ENCODE measurements around the gene OAF. TPM values are rescaled to one million over a fixed set of nuclear protein-coding genes. Genes with fewer than 3 reads are reported as not detected.

OAF gene
- total RNA-seq, 1 experiment from 2014 or later: 97.1 TPM

GRCh38 chr11:120256779-120257178, 45.9 kb downstream of the OAF start:
- ATAC-seq: no peak
- peaks cover 73% of the 10 kb centered on the region for H3K27me3 ChIP-seq (ENCODE audit: low read length)

GRCh38 chr11:120257346-120257745, 46.5 kb downstream of the OAF start:
- H3K27me3 ChIP-seq (ENCODE audit: low read length): peaks cover 76% of the 10 kb centered on the region
- H3K9me3 ChIP-seq (ENCODE audit: low read length): no peaks in the 10 kb centered on the region
- no peak for ATAC-seq
- TF ChIP-seq, protein P1, sequence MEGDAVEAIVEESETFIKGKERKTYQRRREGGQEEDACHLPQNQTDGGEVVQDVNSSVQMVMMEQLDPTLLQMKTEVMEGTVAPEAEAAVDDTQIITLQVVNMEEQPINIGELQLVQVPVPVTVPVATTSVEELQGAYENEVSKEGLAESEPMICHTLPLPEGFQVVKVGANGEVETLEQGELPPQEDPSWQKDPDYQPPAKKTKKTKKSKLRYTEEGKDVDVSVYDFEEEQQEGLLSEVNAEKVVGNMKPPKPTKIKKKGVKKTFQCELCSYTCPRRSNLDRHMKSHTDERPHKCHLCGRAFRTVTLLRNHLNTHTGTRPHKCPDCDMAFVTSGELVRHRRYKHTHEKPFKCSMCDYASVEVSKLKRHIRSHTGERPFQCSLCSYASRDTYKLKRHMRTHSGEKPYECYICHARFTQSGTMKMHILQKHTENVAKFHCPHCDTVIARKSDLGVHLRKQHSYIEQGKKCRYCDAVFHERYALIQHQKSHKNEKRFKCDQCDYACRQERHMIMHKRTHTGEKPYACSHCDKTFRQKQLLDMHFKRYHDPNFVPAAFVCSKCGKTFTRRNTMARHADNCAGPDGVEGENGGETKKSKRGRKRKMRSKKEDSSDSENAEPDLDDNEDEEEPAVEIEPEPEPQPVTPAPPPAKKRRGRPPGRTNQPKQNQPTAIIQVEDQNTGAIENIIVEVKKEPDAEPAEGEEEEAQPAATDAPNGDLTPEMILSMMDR (conservative IDR thresholded peaks at IDR 0.05; ENCODE audit: low read depth, low read length): no peak
- TF ChIP-seq EZH2phosphoT487 (IDR thresholded peaks at IDR 0.05; ENCODE audit: borderline replicate concordance, low read length) (no peak), EZH2 (IDR thresholded peaks at IDR 0.05; ENCODE audit: low read length, unreplicated experiment) (no peak)
- no peaks in the 10 kb centered on the region for H3K36me3 ChIP-seq (ENCODE audit: low read depth, low read length)
- H3K27ac ChIP-seq (ENCODE audit: low read length): no peak overlapping the region
- intact Hi-C loops (cut with micrococcal nuclease): no loop called here
- H3K9ac ChIP-seq (ENCODE audit: low read length): no peak overlapping the region
- CTCF ChIA-PET: no interaction called here
- no peak for DNase-seq
- no peak overlapping the region for H3K4me3 ChIP-seq (ENCODE audit: low read length)
- no peak overlapping the region for H3K4me2 ChIP-seq (ENCODE audit: low read length)
- H2AFZ ChIP-seq (ENCODE audit: low read length): no peak overlapping the region
- no TSS peak for BruUV-seq (replicated peaks)
- no peaks in the 10 kb centered on the region for H3F3A ChIP-seq (ENCODE audit: low read length, unreplicated experiment)
- no peaks in the 10 kb centered on the region for H3K9me2 ChIP-seq (replicated peaks; ENCODE audit: low read length)
- no peaks in the 10 kb centered on the region for H4K20me1 ChIP-seq (ENCODE audit: low read length)
- H3K79me2 ChIP-seq (ENCODE audit: low read length): no peaks in the 10 kb centered on the region
- no peaks in the 10 kb centered on the region for H3K4me1 ChIP-seq (ENCODE audit: insufficient read depth, low read length)
- POLR2A ChIA-PET (ENCODE audit: unreplicated experiment): no interaction called here

More at GRCh38 chr11:120256779-120257178, 45.9 kb downstream of the OAF start:
- TF ChIP-seq, protein P1 (conservative IDR thresholded peaks at IDR 0.05; ENCODE audit: low read depth, low read length): no peak
- TF ChIP-seq EZH2phosphoT487 (IDR thresholded peaks at IDR 0.05; ENCODE audit: borderline replicate concordance, low read length) (no peak), EZH2 (IDR thresholded peaks at IDR 0.05; ENCODE audit: low read length, unreplicated experiment) (no peak)
- H3K4me1 ChIP-seq (ENCODE audit: insufficient read depth, low read length): no peaks in the 10 kb centered on the region
- DNase-seq: no peak
- no peak overlapping the region for H3K4me2 ChIP-seq (ENCODE audit: low read length)
- no TSS peak for BruUV-seq (replicated peaks)
- no peak overlapping the region for H3K27ac ChIP-seq (ENCODE audit: low read length)
- H2AFZ ChIP-seq (ENCODE audit: low read length): no peak overlapping the region
- H3K79me2 ChIP-seq (ENCODE audit: low read length): no peaks in the 10 kb centered on the region
- no peaks in the 10 kb centered on the region for H3K9me2 ChIP-seq (replicated peaks; ENCODE audit: low read length)
- POLR2A ChIA-PET (ENCODE audit: unreplicated experiment): no interaction called here
- no peak overlapping the region for H3K4me3 ChIP-seq (ENCODE audit: low read length)
- H3K9ac ChIP-seq (ENCODE audit: low read length): no peak overlapping the region
- intact Hi-C loops (cut with micrococcal nuclease): no loop called here
- no peaks in the 10 kb centered on the region for H4K20me1 ChIP-seq (ENCODE audit: low read length)
- no peaks in the 10 kb centered on the region for H3K36me3 ChIP-seq (ENCODE audit: low read depth, low read length)
- CTCF ChIA-PET: no interaction called here
- H3K9me3 ChIP-seq (ENCODE audit: low read length): no peaks in the 10 kb centered on the region
- no peaks in the 10 kb centered on the region for H3F3A ChIP-seq (ENCODE audit: low read length, unreplicated experiment)

DNA sequence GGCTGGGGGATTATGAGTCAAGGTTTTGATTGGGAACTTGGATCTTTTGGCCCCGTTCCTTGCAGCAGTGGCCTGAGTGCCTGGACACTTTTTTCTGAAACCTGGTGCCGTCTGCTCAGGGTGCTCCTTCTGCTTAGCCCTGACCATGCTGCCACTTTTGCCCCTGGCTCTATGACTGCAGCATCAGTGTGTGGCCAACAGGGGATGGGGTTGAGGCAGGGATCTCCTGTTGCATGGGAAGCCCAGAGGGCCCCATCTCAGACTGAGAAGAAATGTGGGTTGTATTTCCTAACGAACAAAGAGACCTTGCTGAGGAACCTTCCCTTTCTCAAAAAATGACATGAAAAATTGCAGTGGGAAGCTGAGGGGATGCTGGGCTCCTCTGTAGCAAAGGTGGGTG, 47.8 kb downstream of the OAF start:
- H3K9me3 ChIP-seq (ENCODE audit: low read length): no peaks in the 10 kb centered on the region
- ChIA-PET CTCF (no interaction called here), POLR2A (ENCODE audit: unreplicated experiment) (no interaction called here)
- H3K9me2 ChIP-seq (replicated peaks; ENCODE audit: low read length): no peaks in the 10 kb centered on the region
- H3K4me3 ChIP-seq (ENCODE audit: low read length): no peak overlapping the region
- H3K27me3 ChIP-seq (ENCODE audit: low read length): peaks cover 71% of the 10 kb centered on the region
- no peaks in the 10 kb centered on the region for H4K20me1 ChIP-seq (ENCODE audit: low read length)
- no peaks in the 10 kb centered on the region for H3K4me1 ChIP-seq (ENCODE audit: insufficient read depth, low read length)
- no peak overlapping the region for H3K9ac ChIP-seq (ENCODE audit: low read length)
- H3K36me3 ChIP-seq (ENCODE audit: low read depth, low read length): no peaks in the 10 kb centered on the region
- H3K79me2 ChIP-seq (ENCODE audit: low read length): no peaks in the 10 kb centered on the region
- no peak overlapping the region for H2AFZ ChIP-seq (ENCODE audit: low read length)
- no peak overlapping the region for H3K4me2 ChIP-seq (ENCODE audit: low read length)
- H3F3A ChIP-seq (ENCODE audit: low read length, unreplicated experiment): no peaks in the 10 kb centered on the region
- ATAC-seq: no peak
- intact Hi-C loops (cut with micrococcal nuclease): no loop called here
- DNase-seq: no peak
- no TSS peak for BruUV-seq (replicated peaks)
- no peak overlapping the region for H3K27ac ChIP-seq (ENCODE audit: low read length)
- TF ChIP-seq, protein P1 (conservative IDR thresholded peaks at IDR 0.05; ENCODE audit: low read depth, low read length): no peak
- TF ChIP-seq EZH2 (IDR thresholded peaks at IDR 0.05; ENCODE audit: low read length, unreplicated experiment) (no peak), EZH2phosphoT487 (IDR thresholded peaks at IDR 0.05; ENCODE audit: borderline replicate concordance, low read length) (no peak)
